Thyroid gland (tissue), 4 donors: ENCODE measurements around the gene IFIT3.
"Not testable (repeated sequence)": the region's sequence is repeated elsewhere in the genome, so short reads cannot be mapped to it uniquely, and the experiment has no call there.

Source experiments
- CTCF ChIP-seq, 6 experiments: fragments of 200-600 bp in 3 of 6; fragments of 450-650 bp in 3 of 6; sonication (generic) in 3 of 6; IDR thresholded peaks; one replicate each; pipeline ENCODE4 v1.5.1; 2016 to 2019; ENCODE audit warnings: antibody characterized with exemption in 6 of 6, mild to moderate bottlenecking in 2 of 6, inconsistent platforms in 1 of 6, moderate library complexity in 1 of 6
- POLR2A ChIP-seq, 2 donors: fragments of 450-650 bp; IDR thresholded peaks; one replicate each; pipeline ENCODE4 v1.6.1; 2017; ENCODE audit warnings: antibody characterized with exemption in 2 of 2, mild to moderate bottlenecking in 2 of 2, moderate library complexity in 1 of 2

GRCh38 chr10:89331487-89332122 lies 3.8 kb downstream of the IFIT3 start:
- TF ChIP-seq CTCF, POLR2A (IDR thresholded peaks at IDR 0.05): not testable (repeated sequence)
